ENCODE measurements around the gene RGS9. TPM values are rescaled to one million over a fixed set of nuclear protein-coding genes. Genes with fewer than 3 reads are reported as not detected.

The RGS9 gene
- total RNA-seq, 1 donor from 2014 or later, result 8.1 TPM

DNA sequence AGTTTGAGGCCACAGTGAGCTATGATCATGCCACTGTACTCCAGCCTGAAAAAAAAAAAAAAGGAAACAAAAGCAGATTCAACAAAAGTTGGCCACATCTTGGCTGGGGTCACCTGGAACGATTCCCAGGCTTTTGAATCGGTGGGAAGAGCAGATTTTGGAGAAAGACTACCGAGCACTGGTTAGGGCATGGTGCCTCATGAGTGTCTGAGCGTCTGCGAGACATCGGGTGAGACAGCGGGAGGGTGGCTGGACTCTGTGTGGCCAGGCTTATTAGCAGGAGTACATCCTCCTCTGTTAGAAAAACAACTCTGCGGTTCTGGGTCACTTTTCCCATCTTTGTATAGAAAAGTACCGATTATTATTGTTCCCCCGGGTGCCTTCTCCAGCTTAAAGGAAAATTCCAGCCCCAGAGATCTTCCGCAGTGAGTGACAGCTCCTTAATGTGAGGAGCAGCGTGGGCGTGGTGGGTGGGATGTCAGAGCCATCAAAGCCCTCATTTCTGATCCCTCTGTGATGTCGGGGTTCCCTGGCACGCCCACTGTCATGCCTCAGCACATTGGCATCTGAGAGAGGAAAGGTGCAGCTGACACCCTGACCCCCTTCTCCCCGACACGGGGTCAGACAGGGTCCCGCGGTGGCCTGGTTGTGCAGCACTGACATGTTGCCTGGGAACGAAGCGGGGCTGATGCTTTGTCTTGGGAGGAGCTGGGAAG lies 6.9 kb downstream of the RGS9 start:
- DNase-seq (ENCODE audit: extremely low spot score in 2 of 2), result no peak
- H3K27me3 ChIP-seq, result no peaks in the 10 kb centered on the region
- TF ChIP-seq, protein P1, sequence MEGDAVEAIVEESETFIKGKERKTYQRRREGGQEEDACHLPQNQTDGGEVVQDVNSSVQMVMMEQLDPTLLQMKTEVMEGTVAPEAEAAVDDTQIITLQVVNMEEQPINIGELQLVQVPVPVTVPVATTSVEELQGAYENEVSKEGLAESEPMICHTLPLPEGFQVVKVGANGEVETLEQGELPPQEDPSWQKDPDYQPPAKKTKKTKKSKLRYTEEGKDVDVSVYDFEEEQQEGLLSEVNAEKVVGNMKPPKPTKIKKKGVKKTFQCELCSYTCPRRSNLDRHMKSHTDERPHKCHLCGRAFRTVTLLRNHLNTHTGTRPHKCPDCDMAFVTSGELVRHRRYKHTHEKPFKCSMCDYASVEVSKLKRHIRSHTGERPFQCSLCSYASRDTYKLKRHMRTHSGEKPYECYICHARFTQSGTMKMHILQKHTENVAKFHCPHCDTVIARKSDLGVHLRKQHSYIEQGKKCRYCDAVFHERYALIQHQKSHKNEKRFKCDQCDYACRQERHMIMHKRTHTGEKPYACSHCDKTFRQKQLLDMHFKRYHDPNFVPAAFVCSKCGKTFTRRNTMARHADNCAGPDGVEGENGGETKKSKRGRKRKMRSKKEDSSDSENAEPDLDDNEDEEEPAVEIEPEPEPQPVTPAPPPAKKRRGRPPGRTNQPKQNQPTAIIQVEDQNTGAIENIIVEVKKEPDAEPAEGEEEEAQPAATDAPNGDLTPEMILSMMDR (IDR thresholded peaks at IDR 0.05), result no peak
- TF ChIP-seq POLR2A (IDR thresholded peaks at IDR 0.05), result no peak
- TF ChIP-seq POLR2AphosphoS5 (IDR thresholded peaks at IDR 0.05; ENCODE audit: insufficient read depth in 1 of 2, low read depth in 1 of 2), result no peak

DNA sequence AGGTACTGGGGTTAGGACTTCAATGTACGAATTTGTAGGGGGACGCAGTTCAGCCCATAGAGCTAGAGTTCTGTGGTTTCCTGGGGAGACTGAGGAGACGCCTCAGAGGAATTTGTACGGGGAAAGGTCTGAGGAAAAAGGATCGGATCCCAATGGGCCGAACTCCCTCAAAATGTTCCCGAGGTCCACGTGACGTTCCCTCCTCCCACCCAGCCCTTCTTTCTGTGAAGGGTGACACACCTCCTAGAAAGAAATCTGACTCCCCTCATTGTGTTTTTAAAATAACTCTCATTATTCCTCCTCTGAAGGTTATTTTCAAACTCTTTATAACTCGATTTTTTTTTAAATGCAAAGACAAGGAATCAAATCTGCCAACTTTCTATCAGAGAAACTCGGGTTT lies 8.6 kb downstream of the RGS9 start:
- no peaks in the 10 kb centered on the region for H3K27me3 ChIP-seq
- TF ChIP-seq, protein P1 (IDR thresholded peaks at IDR 0.05), result no peak
- TF ChIP-seq POLR2AphosphoS5 (IDR thresholded peaks at IDR 0.05; ENCODE audit: insufficient read depth in 1 of 2, low read depth in 1 of 2) (no peak), POLR2A (IDR thresholded peaks at IDR 0.05) (no peak)
- intact Hi-C loops (cut with DNase I), result no loop called here
- H3K4me3 ChIP-seq, result no peak overlapping the region
- no peak for DNase-seq (ENCODE audit: extremely low spot score in 2 of 2)
- H3K4me1 ChIP-seq, result no peaks in the 10 kb centered on the region
- no peaks in the 10 kb centered on the region for H3K36me3 ChIP-seq
- H3K9me3 ChIP-seq, result no peaks in the 10 kb centered on the region
- no peak overlapping the region for H3K27ac ChIP-seq

More for the DNA sequence above, 6.9 kb downstream of the RGS9 start:
- no peak overlapping the region for H3K4me3 ChIP-seq
- intact Hi-C loops (cut with DNase I), result no loop called here
- no peaks in the 10 kb centered on the region for H3K9me3 ChIP-seq
- H3K4me1 ChIP-seq, result no peaks in the 10 kb centered on the region
- H3K36me3 ChIP-seq, result no peaks in the 10 kb centered on the region
- H3K27ac ChIP-seq, result no peak overlapping the region

DNA sequence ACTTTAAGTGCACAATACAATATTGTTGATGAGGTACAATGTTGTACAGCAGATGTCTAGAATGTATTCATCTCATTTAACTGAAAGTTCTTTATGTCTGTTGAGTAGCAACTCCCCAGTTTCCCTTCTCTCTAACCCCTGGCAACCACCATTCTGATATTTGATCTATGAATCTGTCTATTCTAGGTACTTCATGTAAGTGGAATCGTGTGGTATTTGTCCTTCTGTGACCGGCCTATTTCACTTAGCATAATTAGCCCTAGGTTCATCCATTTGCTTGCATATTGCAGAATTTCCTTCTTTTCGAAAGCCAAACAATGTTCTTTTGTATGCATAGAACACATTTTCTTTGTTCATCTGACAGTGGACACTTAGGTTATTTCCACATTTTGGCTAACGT lies 10.8 kb downstream of the RGS9 start:
- Histone ChIP-seq H3K4me1 (no peaks in the 10 kb centered on the region), H3K9me3 (no peaks in the 10 kb centered on the region), H3K36me3 (no peaks in the 10 kb centered on the region)

DNA sequence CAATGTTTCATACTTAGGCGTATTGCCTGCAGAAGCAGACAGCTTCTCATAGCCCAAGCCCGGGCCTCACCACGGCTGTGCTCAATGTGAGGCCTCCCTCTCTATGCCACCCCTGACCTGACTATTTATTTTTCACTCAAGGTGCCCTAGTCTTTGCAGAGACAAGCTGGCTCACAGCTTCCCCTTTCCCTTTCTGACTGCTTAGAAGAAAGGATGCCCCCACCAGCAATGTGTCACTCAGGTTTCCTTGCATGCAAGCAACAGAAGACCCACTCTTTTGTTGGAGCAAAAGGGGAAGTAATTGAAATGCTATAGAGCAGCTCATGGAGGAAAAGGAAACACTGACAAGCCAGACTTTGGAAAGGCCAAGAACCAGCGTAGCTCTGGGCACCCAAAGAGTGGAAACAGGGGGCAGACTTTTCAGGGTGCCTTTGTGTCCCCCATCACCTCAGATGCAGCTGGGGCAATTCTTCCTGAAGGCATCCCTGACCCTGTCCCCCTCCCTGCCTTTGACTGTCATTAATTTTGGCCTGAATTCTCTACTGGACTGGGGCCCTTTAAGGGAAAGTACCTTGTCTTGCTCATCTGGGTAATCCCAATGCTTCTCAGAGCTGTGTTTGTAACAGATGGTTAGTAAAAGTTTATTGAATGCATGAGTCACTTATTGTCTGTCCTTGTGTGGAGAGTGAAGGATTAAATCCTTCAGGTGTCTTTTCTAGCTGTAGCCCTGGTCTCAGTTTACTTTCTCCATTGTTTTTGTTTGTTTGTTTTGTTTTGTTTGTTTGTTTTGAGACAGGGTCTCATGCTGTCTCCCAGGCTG lies 17.8 kb downstream of the RGS9 start:
- intact Hi-C loops (cut with DNase I), result no loop called here
- no peak for DNase-seq (ENCODE audit: extremely low spot score in 2 of 2)
- Histone ChIP-seq H3K27ac (no peak overlapping the region), H3K4me3 (no peak overlapping the region), H3K27me3 (no peaks in the 10 kb centered on the region), H3K9me3 (no peaks in the 10 kb centered on the region), H3K36me3 (no peaks in the 10 kb centered on the region), H3K4me1 (peaks cover 5% of the 10 kb centered on the region)
- TF ChIP-seq POLR2A (IDR thresholded peaks at IDR 0.05) (no peak), POLR2AphosphoS5 (IDR thresholded peaks at IDR 0.05; ENCODE audit: insufficient read depth in 1 of 2, low read depth in 1 of 2) (no peak)
- TF ChIP-seq, protein P1 (IDR thresholded peaks at IDR 0.05), result no peak

More for the DNA sequence above, 10.8 kb downstream of the RGS9 start:
- H3K4me3 ChIP-seq, result no peak overlapping the region
- intact Hi-C loops (cut with DNase I), result no loop called here
- no peaks in the 10 kb centered on the region for H3K27me3 ChIP-seq
- no peak for DNase-seq (ENCODE audit: extremely low spot score in 2 of 2)
- no peak overlapping the region for H3K27ac ChIP-seq
- TF ChIP-seq, protein P1 (IDR thresholded peaks at IDR 0.05), result no peak
- TF ChIP-seq POLR2A (IDR thresholded peaks at IDR 0.05) (no peak), POLR2AphosphoS5 (IDR thresholded peaks at IDR 0.05; ENCODE audit: insufficient read depth in 1 of 2, low read depth in 1 of 2) (no peak)

DNA sequence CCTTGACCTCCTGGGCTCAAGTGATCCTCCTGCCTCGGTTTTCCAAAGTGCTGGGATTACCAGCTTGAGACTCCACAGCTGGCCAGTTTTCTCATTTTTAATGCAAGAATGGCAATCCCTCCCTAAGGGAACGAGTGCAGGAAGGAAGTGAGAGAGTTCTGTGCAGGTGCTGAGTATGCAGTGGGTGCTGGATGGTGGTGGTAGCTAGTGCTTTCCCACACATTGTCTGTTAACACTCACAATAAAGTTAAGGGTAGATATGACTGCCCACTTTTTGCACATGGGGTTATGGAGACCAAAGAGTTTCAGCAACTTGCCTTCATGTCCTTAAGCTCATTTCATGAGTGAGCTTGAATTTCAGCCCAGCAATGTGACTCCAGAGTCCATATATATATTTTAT lies 18.5 kb downstream of the RGS9 start:
- peaks cover 5% of the 10 kb centered on the region for H3K4me1 ChIP-seq
- DNase-seq (ENCODE audit: extremely low spot score in 2 of 2), result no peak
- intact Hi-C loops (cut with DNase I), result no loop called here
- H3K27ac ChIP-seq, result no peak overlapping the region
- no peaks in the 10 kb centered on the region for H3K27me3 ChIP-seq
- no peaks in the 10 kb centered on the region for H3K9me3 ChIP-seq
- no peak for TF ChIP-seq POLR2AphosphoS5 (IDR thresholded peaks at IDR 0.05; ENCODE audit: insufficient read depth in 1 of 2, low read depth in 1 of 2)
- TF ChIP-seq, protein P1 (IDR thresholded peaks at IDR 0.05), result no peak
- H3K4me3 ChIP-seq, result no peak overlapping the region
- H3K36me3 ChIP-seq, result no peaks in the 10 kb centered on the region

Measured in vagina (tissue), 2 donors.